HepG2 (cell line): ENCODE results near the gene KMT2A. TPM values are rescaled to one million over a fixed set of nuclear protein-coding genes. Genes with fewer than 3 reads are reported as not detected.

ENCODE experiments used
- ATAC-seq: fragments of 200-7000 bp; cut with Tn5 transposase; 3 replicates; pipeline ENCODE4 v1.9.1; 2020; ENCODE audit warnings: mild to moderate bottlenecking, moderate library complexity
- BruUV-seq: library from RNA; stranded (reverse); fragments of 400-500 nt; replicated peaks from 2 replicates; lab custom pipeline; 2021; lab: Mats Ljungman, UMichigan
- CTCF ChIA-PET: fragments of 300-600 bp; formaldehyde crosslinking; extraction: SDS; loops from one replicate; lab custom pipeline; 2021; ENCODE audit warnings: low total read pairs, inconsistent platforms, low intra/inter-chr PET ratio; lab: Yijun Ruan, JAX
- POLR2A ChIA-PET: fragments of 350-600 bp; sonication (Branson Sonifier 250); formaldehyde crosslinking; loops from one replicate; lab custom pipeline; 2020; ENCODE audit warnings: antibody characterized with exemption, inconsistent platforms; lab: Yijun Ruan, JAX
- DNase-seq: peaks from one replicate; pipeline ENCODE4 v3.0.0-alpha.2; 2015; ENCODE audit warnings: low spot score
- FAIRE-seq: peaks from 3 replicates; lab custom pipeline; 2011; peaks lifted over from hg19 to GRCh38; lab: Jason Lieb, UNC
- H2AFZ ChIP-seq: one replicate; pipeline ENCODE4 v1.6.1; 2011; ENCODE audit warnings: low read length, inconsistent platforms
- H3K27ac ChIP-seq: fragments of 300-600 bp; 3 replicates; pipeline ENCODE4 v1.8.0; 2011; ENCODE audit warnings: mixed run types, mild to moderate bottlenecking, mixed read lengths, low read length, inconsistent platforms; ENCODE audit not compliant: insufficient read depth; ENCODE audit errors: extremely low read length
- H3K27me3 ChIP-seq, 2 experiments: fragments of 200-600 bp in 1 of 2; 2 replicates in 1 of 2; 3 replicates in 1 of 2; pipeline versions ENCODE4 v1.6.0 to v1.8.0; 2011; ENCODE audit warnings: low read length in 2 of 2, mild to moderate bottlenecking in 2 of 2, moderate library complexity in 2 of 2, inconsistent platforms in 1 of 2; ENCODE audit not compliant: insufficient read depth in 2 of 2, control insufficient read depth in 1 of 2
- H3K36me3 ChIP-seq, 2 experiments: fragments of 200-600 bp in 1 of 2; replicated peaks in 1 of 2; 2 replicates in 1 of 2; 3 replicates in 1 of 2; pipeline versions ENCODE4 v1.5.1 to v1.8.0; 2011; ENCODE audit warnings: low read length in 2 of 2, inconsistent platforms in 1 of 2; ENCODE audit not compliant: insufficient read depth in 2 of 2, control insufficient read depth in 1 of 2
- H3K4me1 ChIP-seq: 2 replicates; pipeline ENCODE4 v1.5.1; 2012; ENCODE audit warnings: low read length, inconsistent platforms; ENCODE audit not compliant: insufficient read depth
- H3K4me2 ChIP-seq: 2 replicates; pipeline ENCODE4 v1.6.0; 2011; ENCODE audit warnings: low read depth, low read length, inconsistent platforms
- H3K4me3 ChIP-seq, 3 experiments: fragments of 200-600 bp in 1 of 3; sonication (generic), shearing (Covaris generic) in 1 of 3; replicated peaks in 1 of 3; 2 replicates each; pipeline ENCODE4 v1.5.1; 2011 to 2016; ENCODE audit warnings: low read length in 3 of 3, inconsistent platforms in 2 of 3, low read depth in 2 of 3, mild to moderate bottlenecking in 2 of 3, control low read depth in 1 of 3, mixed read lengths in 1 of 3; ENCODE audit not compliant: insufficient read depth in 1 of 3
- H3K79me2 ChIP-seq: one replicate; pipeline ENCODE4 v1.6.1; 2011; ENCODE audit warnings: low read length, inconsistent platforms; ENCODE audit not compliant: insufficient read depth
- H3K9ac ChIP-seq: 2 replicates; pipeline ENCODE4 v1.6.0; 2011; ENCODE audit warnings: mild to moderate bottlenecking, low read depth, low read length, inconsistent platforms; ENCODE audit not compliant: insufficient read depth
- H3K9me3 ChIP-seq: 2 replicates; pipeline ENCODE4 v1.5.1; 2012; ENCODE audit warnings: mild to moderate bottlenecking, low read length
- H4K20me1 ChIP-seq: 2 replicates; pipeline ENCODE4 v1.6.0; 2011; ENCODE audit warnings: inconsistent platforms, mild to moderate bottlenecking, low read length, moderate library complexity; ENCODE audit not compliant: insufficient read depth
- ARNTL ChIP-seq: sonication (generic); formaldehyde crosslinking; IDR thresholded peaks from 2 replicates; pipeline ENCODE4 v1.4.0; 2020; ENCODE audit warnings: mild to moderate bottlenecking, missing genetic modification reagents
- ASH2L ChIP-seq: fragments of 300-600, 200-600 bp; sonication (generic); IDR thresholded peaks from 2 replicates; pipeline ENCODE4 v1.7.0; 2017; ENCODE audit warnings: low read depth, mild to moderate bottlenecking, moderate library complexity, mixed read lengths, low read length; ENCODE audit not compliant: insufficient read length
- KLF11 ChIP-seq: IDR thresholded peaks from 2 replicates; pipeline ENCODE4 v1.6.1; 2016; ENCODE audit warnings: missing compliant biosample characterization
- MAF1 ChIP-seq: sonication (generic); formaldehyde crosslinking; IDR thresholded peaks from 2 replicates; pipeline ENCODE4 v1.5.0; 2020; ENCODE audit warnings: missing genetic modification reagents, borderline replicate concordance
- RCOR2 ChIP-seq: IDR thresholded peaks from 2 replicates; pipeline ENCODE4 v1.6.1; 2016; ENCODE audit warnings: missing biosample characterization, missing genetic modification reagents
- XRCC5 ChIP-seq: fragments of 200-400 bp; formaldehyde crosslinking; optimal IDR thresholded peaks from 2 replicates; pipeline ENCODE3; 2017; ENCODE audit warnings: mild to moderate bottlenecking, low read length
- ZNF354B ChIP-seq: sonication (generic); formaldehyde crosslinking; IDR thresholded peaks from 2 replicates; pipeline ENCODE4 v1.8.0; 2022; ENCODE audit warnings: mild to moderate bottlenecking, missing genetic modification reagents
- ZNF598 ChIP-seq: sonication (generic); formaldehyde crosslinking; IDR thresholded peaks from 2 replicates; pipeline ENCODE4 v1.5.1; 2020; ENCODE audit warnings: mild to moderate bottlenecking, missing genetic modification reagents, borderline replicate concordance
- ZNF616 ChIP-seq: sonication (generic); formaldehyde crosslinking; IDR thresholded peaks from 2 replicates; pipeline ENCODE4 v1.5.0; 2020; ENCODE audit warnings: low read depth, mild to moderate bottlenecking, missing genetic modification reagents
- ZNF792 ChIP-seq: IDR thresholded peaks from 2 replicates; pipeline ENCODE4 v1.6.1; 2016
- WGBS: methylation state at CpG from one replicate; pipeline ENCODE4 v1.1.6; 2017; ENCODE audit warnings: low lambda C conversion rate; 5-methylcytosine and 5-hydroxymethylcytosine counted together
- in situ Hi-C: cut with HindIII; loops from 2 replicates; pipeline ENCODE4 v1.10.0; 2017; ENCODE audit warnings: low pct_unique_long_range_greater_than_20kb; ENCODE audit not compliant: extremely low pct_ligation_motif_present
- intact Hi-C: fragments of 100-400 bp; cut with micrococcal nuclease; formaldehyde crosslinking; loops from one replicate; pipeline ENCODE4 v1.10.0; 2022; ENCODE audit not compliant: unreplicated experiment
- polyA plus RNA-seq, 8 experiments: library from polyadenylated mRNA; depleted of rRNA in 3 of 8; stranded (reverse) in 7 of 8; unstranded in 1 of 8; fragments of >200 nt; fragmentation: Illumina TruSeq in 4 of 8; extraction: Trizol in 4 of 8; gene quantifications; 2 replicates each; pipeline versions ENCODE4 v1.2.1 to v1.2.3, GENCODE V29; 2011 to 2016; ENCODE audit warnings: low read depth in 4 of 8, missing spikeins in 1 of 8, mixed read lengths in 1 of 8; ENCODE audit not compliant: insufficient read depth in 1 of 8
- total RNA-seq, 5 experiments: library from RNA; depleted of rRNA; stranded (reverse); fragments of >200 nt; fragmentation: Illumina TruSeq; extraction: Trizol; gene quantifications; 2 replicates each; pipeline ENCODE4 v1.2.3, GENCODE V29; 2016; ENCODE audit warnings: low read depth in 1 of 5
- TF ChIP-seq, protein P1 (sequence below): IDR thresholded peaks from 2 replicates; pipeline ENCODE4 v1.6.1; 2016; ENCODE audit warnings: missing biosample characterization, missing genetic modification reagents, low read depth

KMT2A gene
- total and polyA plus RNA-seq, 2 of the 13 experiments (the other 11 are each of a cell fraction or from before 2014, with no cell fraction given): 12.4 to 20.0 TPM

DNA sequence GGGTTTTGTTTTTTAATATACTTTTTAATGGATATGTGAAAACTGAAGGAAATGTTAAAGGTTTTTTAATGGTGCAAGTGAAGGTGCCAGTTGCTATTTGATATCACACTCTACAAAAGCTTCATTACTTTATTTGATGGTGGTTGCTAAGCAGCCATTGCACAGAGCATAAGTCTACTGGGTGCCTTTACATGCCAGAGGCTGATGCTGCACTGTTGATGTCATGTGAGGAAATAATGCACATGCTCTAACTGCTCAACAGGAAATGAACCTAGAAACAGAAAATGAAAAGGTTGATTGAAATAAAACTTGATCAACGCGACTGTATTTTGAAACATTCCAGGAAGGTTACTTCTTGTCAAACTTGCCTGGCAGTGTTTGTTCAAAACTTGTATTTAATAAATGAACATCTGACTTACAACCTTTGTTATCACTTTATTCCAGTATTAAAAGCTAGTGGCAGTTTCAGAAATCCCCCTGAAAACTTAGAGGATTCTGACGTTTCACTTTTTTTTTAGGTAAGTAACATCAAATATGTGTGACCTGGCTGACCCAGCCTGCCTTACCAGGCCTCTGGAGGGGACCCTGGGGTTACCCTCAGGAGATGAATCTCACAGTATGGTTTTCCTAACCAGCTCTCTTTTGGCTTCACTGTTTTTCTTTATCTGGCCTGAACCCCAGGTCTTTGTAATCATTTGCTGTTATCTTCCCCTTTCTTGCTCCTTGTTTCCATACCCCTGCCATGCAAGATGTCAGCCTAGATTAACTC is 37.3 kb upstream of the KMT2A start:
- ChIA-PET POLR2A (no interaction called here), CTCF (no interaction called here)
- ATAC-seq: no peak
- Histone ChIP-seq H3K9me3 (no peaks in the 10 kb centered on the region), H3K36me3 (peaks cover 5 to 15% of the 10 kb centered on the region in 2 experiments; a peak in 4 of 5 replicates), H4K20me1 (peaks cover 13% of the 10 kb centered on the region), H3K27me3 (no peaks in the 10 kb centered on the region; a peak in 1 of 5 replicates), H3K4me3 (no peak overlapping the region), H2AFZ (no peak overlapping the region), H3K4me2 (no peak overlapping the region), H3K9ac (no peak overlapping the region), H3K27ac (no peak overlapping the region), H3K4me1 (peaks cover 30% of the 10 kb centered on the region), H3K79me2 (peaks cover 26% of the 10 kb centered on the region)
- in situ Hi-C loops (no loop called here), intact Hi-C loops (no loop called here)
- no peak for TF ChIP-seq ZNF354B (CRISPR knock-in tag)
- no peak for TF ChIP-seq MAF1 (CRISPR knock-in tag)
- TF ChIP-seq, protein P1, sequence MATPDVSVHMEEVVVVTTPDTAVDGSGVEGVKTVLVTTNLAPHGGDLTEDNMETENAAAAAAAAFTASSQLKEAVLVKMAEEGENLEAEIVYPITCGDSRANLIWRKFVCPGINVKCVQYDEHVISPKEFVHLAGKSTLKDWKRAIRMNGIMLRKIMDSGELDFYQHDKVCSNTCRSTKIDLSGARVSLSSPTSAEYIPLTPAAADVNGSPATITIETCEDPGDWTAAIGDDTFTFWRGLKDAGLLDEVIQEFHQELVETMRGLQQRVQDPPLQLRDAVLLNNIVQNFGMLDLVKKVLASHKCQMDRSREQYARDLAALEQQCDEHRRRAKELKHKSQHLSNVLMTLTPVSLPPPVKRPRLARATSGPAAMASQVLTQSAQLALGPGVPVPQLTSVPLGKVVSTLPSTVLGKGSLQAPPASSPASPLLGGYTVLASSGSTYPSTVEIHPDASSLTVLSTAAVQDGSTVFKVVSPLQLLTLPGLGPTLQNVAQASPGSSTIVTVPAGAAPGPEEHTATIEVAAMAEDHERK (CRISPR knock-in tag): no peak
- no peak for TF ChIP-seq ZNF598 (CRISPR knock-in tag)
- no peak for TF ChIP-seq KLF11 (CRISPR knock-in tag)
- TF ChIP-seq XRCC5: no peak
- no peak for TF ChIP-seq RCOR2
- no peak for TF ChIP-seq ARNTL
- TF ChIP-seq ZNF616 (CRISPR knock-in tag): no peak
- no peak for TF ChIP-seq ZNF792 (CRISPR knock-in tag)
- no peak for TF ChIP-seq ASH2L
- no peak for FAIRE-seq
- WGBS: 96% methylated on average over 3 of the region's 3 CpGs
- BruUV-seq: no TSS peak
- DNase-seq: no peak
